ENCODE measurements around the gene PRKN. TPM values are rescaled to one million over a fixed set of nuclear protein-coding genes. Genes with fewer than 3 reads are reported as not detected.

The PRKN gene
- total RNA-seq, 4 donors from 2014 or later = 4.4 to 669 (median 10.5) TPM

DNA sequence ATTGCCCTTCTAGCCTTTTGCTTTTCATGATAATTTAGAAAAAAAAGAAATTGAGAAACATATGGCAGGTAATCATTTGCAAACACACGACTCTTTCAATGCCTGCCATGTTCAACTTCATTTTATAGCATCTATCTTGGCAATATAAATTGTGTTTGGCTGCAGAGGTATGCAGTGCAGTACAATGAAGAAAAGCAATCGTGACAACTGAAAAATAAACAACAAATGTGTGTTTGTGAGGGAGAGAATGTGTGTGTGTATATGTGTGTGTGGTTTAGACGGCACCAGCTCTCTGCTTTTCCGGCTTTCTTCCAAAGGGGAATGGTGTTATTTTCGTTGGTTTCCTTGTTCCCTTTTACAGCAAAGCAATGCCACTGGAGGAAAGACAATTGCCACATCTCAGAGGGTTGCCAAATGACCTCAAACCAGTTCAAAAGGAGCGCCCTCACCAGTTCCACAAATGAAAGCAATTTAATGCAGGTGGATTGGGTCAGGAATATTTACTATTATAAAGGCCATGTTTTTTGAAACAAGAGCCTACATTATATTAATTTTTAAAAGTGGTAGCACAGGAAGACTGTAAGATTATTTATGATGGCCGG, 587.2 kb downstream of the PRKN start:
- Histone ChIP-seq H3K4me3 (no peak overlapping the region), H3K27me3 (no peaks in the 10 kb centered on the region), H3K4me1 (no peaks in the 10 kb centered on the region), H3K27ac (no peak overlapping the region), H3K9me3 (peaks cover 0 to 7% (median 0%) of the 10 kb centered on the region in 4 donors), H3K36me3 (no peaks in the 10 kb centered on the region)
- TF ChIP-seq POLR2A (IDR thresholded peaks at IDR 0.05) = no peak
- TF ChIP-seq, protein P1, sequence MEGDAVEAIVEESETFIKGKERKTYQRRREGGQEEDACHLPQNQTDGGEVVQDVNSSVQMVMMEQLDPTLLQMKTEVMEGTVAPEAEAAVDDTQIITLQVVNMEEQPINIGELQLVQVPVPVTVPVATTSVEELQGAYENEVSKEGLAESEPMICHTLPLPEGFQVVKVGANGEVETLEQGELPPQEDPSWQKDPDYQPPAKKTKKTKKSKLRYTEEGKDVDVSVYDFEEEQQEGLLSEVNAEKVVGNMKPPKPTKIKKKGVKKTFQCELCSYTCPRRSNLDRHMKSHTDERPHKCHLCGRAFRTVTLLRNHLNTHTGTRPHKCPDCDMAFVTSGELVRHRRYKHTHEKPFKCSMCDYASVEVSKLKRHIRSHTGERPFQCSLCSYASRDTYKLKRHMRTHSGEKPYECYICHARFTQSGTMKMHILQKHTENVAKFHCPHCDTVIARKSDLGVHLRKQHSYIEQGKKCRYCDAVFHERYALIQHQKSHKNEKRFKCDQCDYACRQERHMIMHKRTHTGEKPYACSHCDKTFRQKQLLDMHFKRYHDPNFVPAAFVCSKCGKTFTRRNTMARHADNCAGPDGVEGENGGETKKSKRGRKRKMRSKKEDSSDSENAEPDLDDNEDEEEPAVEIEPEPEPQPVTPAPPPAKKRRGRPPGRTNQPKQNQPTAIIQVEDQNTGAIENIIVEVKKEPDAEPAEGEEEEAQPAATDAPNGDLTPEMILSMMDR (IDR thresholded peaks at IDR 0.05) = no peak
- DNase-seq = no peak

DNA sequence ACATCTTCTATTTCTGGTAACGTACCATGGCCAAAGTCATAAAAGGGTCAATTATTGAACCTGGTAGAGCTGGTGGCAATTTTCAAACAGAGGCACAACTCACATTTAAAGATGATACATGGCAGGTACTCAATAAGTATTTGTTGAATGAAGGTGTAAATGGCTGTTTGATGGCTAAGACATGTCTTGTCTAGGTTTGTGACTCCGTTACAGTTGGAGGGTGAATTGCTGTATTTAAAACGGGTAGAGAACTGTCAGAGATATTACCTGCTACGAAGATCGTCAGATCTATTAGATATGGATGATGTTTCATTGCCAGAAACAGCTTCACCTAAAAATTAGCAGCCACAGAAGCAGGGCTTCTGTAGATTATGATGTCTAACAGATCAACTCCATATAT, 601.9 kb downstream of the PRKN start:
- TF ChIP-seq, protein P1 (IDR thresholded peaks at IDR 0.05) = no peak
- no peak for TF ChIP-seq POLR2A (IDR thresholded peaks at IDR 0.05)
- no peaks in the 10 kb centered on the region for H3K27me3 ChIP-seq
- H3K9me3 ChIP-seq = no peaks in the 10 kb centered on the region
- no peaks in the 10 kb centered on the region for H3K4me1 ChIP-seq
- no peaks in the 10 kb centered on the region for H3K36me3 ChIP-seq
- no peak overlapping the region for H3K4me3 ChIP-seq
- no peak for DNase-seq
- H3K27ac ChIP-seq = no peak overlapping the region

DNA sequence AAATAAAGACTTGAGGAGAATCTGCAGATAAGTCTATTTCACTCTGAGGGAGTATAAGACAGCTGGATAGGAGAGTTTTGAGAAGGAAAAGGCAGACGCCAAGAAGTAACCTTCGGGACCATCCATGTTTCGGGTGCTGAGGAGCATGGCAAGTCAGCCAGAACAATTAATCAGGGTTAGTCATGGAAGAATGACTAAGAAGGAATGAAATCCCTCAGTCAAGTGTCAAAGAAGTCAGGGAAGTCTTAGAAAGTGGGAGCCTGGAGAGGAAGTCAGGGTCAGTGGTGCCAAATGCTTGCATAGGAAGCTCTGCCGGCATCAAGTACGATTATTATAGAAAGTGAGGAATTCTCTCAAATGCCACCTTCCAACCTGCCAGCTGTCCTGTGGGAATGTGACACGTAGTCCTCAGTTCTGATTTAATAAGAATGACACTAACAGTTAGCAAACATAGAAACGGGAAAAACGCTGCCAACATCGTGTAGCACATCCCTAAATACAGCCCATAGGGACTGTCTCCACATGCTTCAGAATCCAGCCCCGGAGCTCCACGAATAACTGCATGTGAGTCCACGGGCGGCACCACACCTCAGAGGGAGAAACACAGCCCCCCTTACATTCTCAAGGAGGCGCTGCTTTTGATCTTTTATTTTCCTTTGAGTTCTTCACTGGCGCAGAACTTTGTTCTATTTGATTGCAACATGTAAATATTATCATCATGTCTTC, 602.7 kb downstream of the PRKN start:
- DNase-seq = no peak
- H3K27ac ChIP-seq = no peak overlapping the region
- TF ChIP-seq, protein P1 (IDR thresholded peaks at IDR 0.05) = no peak
- TF ChIP-seq POLR2A (IDR thresholded peaks at IDR 0.05) = no peak
- no peaks in the 10 kb centered on the region for H3K4me1 ChIP-seq
- no peaks in the 10 kb centered on the region for H3K27me3 ChIP-seq
- no peaks in the 10 kb centered on the region for H3K9me3 ChIP-seq
- no peak overlapping the region for H3K4me3 ChIP-seq
- no peaks in the 10 kb centered on the region for H3K36me3 ChIP-seq

DNA sequence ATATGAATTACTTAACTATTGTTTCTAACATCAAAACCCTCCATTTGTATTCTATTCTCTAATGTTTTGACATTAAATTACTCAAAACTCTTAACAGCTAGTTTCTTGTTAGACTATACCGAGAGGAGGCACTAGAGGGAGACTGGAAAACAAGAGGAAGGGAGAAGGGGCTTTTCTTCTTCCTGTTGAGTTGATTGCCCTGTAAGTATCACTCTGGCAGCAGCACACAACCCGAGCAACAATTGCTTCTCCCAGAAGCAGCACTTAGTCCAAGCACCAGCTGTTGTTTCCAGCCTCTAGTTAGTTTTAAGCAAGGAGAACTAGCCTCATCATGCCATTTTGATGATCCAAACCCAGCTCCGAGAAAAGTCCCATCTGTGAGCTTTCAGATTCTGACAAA, 603.8 kb downstream of the PRKN start:
- no peak overlapping the region for H3K27ac ChIP-seq
- H3K36me3 ChIP-seq = no peaks in the 10 kb centered on the region
- DNase-seq = no peak
- no peak overlapping the region for H3K4me3 ChIP-seq
- H3K9me3 ChIP-seq = no peaks in the 10 kb centered on the region
- H3K4me1 ChIP-seq = no peaks in the 10 kb centered on the region
- H3K27me3 ChIP-seq = no peaks in the 10 kb centered on the region
- no peak for TF ChIP-seq POLR2A (IDR thresholded peaks at IDR 0.05)
- TF ChIP-seq, protein P1 (IDR thresholded peaks at IDR 0.05) = no peak

DNA sequence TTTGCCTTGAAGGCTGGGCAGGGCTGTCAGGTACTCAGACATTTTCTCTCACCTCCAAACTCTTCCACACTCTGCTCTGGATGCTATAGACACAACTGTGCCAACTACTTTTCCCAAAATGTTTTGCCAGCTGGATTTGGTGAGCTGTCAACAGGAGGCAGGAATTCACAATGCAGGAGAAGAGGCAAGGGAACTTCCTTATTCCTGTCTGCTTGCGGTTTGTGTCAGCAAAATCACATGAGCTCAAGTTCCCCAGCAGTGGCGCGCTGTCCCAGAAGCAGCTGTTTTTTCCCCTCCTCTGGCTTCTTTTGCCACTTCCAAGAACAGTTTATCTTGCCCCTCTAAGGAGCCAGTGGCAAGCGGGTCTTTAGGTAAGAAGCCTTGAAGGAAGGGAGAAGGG, 608.2 kb downstream of the PRKN start:
- no peaks in the 10 kb centered on the region for H3K27me3 ChIP-seq
- no peaks in the 10 kb centered on the region for H3K9me3 ChIP-seq
- TF ChIP-seq POLR2A (IDR thresholded peaks at IDR 0.05) = no peak
- TF ChIP-seq, protein P1 (IDR thresholded peaks at IDR 0.05) = no peak
- H3K4me3 ChIP-seq = no peak overlapping the region
- H3K36me3 ChIP-seq = no peaks in the 10 kb centered on the region
- H3K27ac ChIP-seq = no peak overlapping the region
- DNase-seq = no peak
- no peaks in the 10 kb centered on the region for H3K4me1 ChIP-seq
